SKM-1 (cell line): Measurements from ENCODE around the gene ZMIZ1.

Source experiments
- DNase-seq: peaks from one replicate; lab custom pipeline; 2025; ENCODE audit not compliant: unreplicated experiment; lab: John Stamatoyannopoulos, UW

The ZMIZ1 gene

DNA sequence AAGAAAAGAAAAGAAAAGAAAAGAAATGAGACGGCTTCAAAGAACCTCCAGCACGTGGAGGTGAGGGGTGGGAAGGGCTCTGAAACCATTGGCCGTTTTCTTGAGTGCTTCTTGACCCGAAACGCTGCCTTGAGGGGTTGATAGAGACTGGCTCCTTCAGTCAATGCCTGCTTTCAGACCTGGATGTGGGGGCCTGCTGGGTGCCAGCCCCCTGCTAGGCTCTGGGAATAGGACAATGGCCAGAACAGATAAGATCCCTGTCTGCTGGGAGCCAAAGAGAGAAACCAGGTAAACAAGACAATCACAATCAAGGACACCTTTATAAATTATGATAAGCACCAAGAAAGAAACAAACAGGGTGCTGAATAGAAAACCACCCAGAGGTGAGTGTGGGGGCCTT lies 27.7 kb downstream of the ZMIZ1 start:
- DNase-seq: no peak

DNA sequence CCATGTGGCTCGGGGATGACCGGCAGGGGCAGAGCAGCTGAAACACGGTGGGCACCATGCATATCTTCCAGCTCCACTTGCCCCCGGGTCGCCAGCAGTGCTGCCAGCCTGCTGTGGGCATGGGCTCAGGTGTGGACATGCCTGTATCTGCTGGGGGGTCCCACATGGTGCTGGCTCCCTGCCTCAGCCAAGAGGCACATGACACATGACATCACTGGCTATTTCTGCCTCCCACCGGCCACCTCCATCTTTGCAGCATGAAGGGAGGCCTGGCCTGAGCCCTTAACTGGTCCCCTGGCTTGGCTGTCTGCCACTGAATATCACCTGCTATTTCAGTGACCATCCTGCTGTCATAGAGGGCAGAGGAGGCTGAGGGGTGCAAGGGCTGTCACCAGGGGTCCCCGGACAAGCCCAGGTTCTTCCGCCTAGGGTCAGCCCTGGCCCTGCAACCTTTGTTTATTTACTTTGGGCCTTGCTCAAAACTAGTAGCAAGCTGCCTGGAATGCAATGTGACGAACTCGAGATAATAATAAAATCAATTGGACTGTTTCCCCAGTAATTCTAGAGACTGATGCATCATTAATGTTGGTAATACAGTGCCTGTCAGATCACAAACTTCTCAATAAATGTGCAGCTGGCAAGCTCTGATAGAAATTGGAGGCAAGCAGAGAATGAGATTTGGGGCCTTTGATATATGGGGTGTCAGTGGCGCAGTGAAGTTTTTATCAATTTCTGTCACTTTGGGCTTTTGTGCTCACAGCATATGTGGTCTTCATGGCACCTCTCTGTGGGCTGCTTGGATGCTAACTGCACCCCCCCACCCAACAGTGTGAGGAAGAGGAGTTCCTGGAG lies 28.5 kb downstream of the ZMIZ1 start:
- no peak for DNase-seq

DNA sequence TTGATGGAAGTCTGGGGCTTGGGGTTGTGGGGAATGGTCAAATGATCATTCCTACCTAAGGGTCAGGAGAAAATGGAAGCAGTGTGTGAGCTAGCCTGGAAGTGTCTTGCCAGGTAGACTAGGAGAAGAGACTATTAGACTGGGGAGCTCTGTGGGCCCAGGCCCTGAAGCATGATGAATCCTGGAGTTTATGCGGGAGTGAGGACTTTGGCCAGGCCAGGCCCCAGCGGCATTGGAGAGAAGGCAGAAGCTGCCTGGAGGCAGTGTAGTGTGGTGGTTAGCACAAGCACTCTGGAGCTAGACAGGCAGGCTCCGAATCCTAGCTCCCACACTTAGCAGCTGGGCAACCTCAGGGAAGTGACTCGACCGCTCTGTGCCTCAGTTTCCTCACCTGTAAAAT lies 29.3 kb downstream of the ZMIZ1 start:
- no peak for DNase-seq

DNA sequence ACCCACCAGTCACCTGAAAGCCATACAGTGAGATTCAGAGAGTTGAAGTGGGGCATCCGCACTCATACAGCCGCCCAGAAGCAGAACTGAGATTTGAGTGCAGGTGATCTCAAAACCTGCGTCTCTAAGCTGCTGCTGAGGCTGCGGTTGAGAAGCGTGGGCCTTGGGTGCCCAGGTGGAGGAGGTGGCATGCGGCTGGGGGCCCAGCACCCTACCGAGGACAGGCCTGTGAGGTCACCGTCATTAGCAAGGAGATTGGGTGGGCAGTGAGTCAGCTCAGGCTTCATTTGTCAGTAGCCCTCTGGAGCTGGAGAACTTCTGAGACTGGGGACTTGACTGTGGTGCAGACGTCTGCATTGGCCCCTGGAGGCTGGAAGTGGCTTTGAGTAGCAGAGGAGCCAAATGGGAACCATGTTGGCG lies 29.8 kb downstream of the ZMIZ1 start:
- no peak for DNase-seq

DNA sequence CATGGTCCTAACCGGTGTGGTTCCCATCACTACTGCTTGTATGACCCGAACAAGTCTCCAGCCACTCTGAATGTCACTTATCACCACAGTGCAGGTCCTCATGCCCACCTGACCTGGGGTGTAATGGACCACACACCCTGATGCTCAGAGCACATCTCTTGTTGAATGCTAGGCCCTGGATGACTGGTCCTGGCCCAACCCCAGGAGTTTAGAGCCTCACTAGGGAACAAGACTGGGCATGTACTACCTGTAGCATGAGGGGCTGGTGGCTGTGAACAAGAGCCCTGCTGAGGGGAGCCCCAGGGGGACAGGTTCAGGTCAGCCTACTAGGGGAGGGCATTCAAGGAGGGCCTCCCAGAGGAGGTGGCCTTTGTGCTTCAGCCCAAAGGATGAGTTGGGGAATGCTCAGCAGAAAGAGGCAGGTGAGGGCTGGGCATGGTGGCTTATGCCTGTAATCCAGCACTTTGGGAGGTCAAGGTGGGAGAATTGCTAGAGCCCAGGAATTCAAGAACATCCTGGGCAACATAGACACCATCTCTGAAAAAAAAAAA lies 31.2 kb downstream of the ZMIZ1 start:
- no peak for DNase-seq

DNA sequence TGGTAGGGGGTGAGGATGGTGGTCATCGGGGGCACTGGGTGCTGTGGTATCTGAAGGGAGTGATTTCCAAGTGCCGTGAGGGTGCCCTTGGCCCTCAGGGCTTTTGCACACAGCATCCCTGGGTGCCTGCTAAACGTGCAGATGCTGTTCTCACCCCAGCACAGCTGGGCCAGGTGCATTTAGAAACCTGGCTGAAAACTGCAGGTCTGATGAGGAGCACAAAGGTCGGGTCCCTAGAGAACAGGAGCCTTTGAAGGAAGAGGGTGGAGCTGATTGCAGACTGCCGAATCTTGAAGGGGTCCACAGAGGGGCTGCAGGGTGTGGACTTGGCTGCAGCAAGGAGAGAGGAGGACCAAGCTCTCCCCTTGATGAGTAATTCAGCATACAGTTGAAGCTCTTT lies 32.0 kb downstream of the ZMIZ1 start:
- DNase-seq: no peak

DNA sequence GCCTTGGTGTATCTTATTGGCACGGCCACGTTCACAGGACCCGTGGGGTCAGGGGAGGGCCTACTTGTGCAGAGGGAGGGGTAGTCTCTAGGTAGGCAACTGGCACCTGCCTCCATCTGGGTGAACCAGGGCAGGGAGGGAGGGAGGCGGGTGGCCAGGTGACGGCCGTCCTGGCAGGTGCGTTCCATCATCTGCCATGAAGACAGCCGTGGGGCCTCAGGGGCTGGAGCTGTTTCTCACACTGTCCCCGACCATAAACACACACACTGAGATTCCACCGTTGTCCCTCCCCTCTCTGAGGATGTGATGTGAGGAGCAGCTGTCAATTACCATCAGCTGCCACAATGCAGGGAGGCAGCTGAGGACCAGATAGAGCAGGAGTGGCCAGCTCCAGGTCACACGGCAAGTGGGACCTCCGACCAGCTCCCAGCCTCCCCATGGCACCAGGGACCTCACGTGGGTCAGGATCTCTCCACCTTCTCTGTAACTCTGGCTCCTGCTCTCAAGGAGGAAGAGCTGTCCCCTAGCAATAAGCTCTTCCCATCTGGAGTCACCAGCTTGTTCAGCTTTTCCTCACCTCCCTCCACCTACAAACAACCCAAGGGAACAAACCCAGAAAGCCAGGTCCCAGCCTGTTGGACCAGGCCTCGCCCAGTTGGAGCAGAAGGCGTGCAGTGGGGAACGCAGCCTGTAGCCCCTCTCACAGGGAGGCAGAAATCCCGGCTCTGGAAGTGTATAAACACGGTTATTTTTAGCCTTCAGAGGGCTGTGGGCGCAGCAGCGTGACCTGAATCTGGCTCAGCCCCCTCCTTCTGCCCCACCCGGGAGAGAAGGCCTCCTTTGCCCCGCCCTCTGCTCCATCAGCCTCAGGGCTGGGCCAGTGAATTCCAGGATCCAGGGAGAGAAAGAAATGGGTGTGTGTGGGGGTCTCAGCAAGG lies 33.1 kb downstream of the ZMIZ1 start:
- DNase-seq: no peak

DNA sequence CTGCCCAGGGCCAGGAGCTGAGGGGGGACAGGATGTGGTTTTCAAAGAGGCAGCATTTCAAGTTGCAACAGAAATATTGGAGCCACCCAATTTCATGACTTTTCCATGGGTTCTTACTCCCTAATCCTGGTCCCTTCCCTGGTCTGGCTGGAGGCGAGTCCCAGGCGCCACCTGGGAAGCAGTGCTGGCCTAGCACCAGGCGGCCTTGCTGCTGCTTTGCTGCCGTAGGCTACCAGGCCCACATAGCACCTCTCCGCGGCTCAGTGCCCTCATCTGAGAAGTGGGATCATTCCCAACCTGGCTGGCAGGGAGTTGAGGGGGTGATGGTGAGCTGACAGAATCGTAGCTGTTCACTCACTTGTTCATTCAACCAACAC lies 33.7 kb downstream of the ZMIZ1 start:
- DNase-seq: no peak

DNA sequence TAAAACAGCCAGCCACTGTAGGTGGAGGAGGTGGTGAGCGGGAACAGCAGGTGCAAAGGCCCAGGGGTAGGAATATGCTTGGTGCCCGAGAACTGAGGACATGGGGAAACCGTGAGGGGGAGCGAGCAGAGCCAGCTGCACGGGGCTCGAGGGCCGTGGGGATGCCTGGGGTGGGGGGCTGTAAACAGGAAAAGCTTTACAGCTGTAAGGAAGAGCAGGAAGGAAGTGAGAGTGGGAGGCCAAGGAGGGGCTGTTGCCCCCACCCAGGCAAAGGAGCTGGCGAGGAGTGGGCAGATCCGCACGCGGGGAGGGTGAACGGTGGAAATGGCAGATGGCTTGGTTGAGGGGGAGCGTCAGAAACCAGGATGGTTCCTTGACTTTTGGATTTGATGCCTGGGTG lies 34.4 kb downstream of the ZMIZ1 start:
- DNase-seq: no peak

DNA sequence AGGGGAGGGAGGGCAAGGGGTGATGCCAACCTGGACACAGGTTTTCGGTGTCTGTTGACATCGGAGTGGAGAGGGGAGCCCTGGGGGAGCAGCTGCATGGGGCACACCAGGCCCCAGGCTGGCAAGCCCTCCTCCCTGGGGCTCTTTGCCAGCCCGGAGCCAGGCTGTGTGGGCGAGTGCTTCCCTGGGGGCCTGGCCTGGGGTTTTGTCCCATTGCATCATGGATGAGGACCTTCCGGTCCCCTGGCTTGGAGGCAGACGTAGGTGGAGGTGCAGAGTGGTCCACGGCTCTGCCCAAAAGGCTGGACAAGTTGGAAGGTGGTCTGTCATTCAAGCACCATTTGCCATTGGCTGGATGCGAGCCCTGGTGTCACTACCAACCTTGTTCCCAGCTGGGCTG lies 34.8 kb downstream of the ZMIZ1 start:
- no peak for DNase-seq

DNA sequence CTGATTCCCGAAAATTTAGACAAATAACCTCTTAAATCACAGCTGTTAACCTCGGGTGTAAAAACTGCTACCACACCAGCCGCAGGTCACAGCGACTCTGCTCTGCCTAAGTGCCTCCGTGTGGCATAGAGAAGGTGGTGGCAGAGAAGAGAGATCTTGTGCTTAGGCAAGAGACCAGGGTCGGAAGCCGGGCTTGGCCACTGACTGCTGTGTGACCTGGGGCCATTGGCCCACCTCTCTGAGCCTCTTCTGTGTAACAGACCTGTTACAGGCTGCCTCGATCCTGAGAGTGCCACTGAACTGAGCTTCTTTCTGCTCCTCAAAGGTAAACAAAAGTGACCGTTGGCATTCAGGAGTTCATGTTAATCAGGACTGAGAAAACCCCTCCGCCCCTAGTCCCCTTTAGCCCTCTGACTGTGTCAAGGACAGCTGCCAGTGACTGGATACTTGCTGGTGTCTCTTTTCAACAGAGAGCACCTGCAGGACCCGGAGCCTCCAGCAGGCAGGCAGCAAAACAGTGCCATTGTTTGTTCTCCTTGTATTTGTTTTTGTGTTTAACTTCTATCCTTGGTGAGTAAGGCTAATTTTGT lies 36.5 kb downstream of the ZMIZ1 start:
- no peak for DNase-seq

DNA sequence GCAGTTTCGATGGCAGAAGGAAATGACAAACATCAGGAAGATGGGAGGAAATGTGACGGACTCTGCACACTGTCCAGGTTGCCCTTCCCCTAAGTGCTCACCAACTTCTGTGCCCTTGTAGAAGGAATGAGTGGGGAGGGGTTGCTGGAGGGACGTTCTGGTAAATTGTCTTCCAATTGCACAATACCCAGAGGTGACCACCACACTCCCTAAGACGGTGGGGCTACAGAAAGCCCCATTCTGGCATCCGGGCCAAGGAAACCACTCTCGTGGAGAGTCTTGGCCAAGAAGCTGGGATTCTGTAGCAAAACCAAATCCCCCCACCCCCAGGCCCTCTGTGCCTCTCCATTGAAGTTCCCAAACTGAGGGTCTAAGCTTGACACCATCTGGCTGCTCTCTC lies 37.1 kb downstream of the ZMIZ1 start:
- DNase-seq: no peak

DNA sequence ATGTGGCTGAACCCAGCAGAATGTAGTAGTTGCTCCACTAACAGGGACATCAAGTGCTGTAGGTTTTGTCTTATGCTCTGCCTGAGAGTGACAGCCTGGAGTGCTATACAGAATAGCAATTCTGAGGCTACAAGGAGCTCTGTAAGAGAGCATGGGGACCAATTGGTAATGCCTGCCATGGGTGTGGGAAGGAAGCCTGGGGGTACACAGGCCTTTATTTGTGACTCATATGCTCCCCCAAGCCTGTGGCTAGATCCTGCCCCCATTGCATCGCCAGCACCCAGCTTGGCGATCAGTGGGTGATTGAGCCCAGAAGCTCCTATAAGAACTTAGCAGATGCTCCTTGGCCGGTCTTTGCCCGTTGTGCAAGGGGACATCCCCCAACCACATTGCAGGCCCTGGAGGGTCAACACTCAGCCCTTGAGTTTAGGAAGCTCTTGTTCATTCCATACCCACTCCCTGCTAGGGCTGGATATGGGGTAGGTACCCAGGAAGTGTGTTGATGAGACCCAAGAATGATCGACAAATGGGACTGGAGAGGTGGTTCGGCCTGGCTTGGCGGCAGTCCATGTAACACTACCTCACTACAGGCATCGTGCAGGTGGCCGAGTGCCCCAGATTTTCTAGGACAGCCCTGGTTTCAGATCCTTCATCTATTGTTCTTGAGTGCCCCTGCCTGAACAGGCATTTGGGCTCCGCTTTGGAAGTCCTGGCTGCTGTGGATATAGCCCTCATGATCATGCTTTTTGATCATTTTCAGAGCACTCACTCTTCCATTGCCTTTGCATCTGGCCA lies 37.7 kb downstream of the ZMIZ1 start:
- no peak for DNase-seq

DNA sequence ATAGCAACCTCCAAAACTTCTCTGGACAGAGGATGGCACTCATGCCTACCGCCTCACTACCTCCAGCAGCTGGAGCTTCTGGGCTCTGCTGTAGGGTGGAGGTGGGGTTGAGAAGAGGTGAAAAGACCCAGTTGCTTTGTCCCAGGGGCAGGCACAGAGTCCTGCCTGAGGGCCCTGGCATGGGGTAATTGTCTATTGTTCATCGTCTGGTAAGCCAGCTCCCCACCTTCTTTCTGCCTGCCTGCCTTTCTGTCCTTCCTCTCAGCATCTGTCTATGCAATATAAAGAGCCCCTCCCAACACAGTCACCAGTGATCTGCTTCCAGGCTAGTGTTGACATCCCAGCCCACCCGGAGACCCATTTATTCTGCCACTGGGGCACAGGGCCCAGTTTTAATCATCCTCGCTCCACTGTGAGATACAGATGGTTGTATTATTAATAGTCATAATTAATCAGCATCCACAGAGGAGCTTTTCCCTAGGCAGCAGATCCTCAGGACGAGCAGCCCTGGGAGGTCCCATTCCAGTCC lies 39.0 kb downstream of the ZMIZ1 start:
- no peak for DNase-seq

DNA sequence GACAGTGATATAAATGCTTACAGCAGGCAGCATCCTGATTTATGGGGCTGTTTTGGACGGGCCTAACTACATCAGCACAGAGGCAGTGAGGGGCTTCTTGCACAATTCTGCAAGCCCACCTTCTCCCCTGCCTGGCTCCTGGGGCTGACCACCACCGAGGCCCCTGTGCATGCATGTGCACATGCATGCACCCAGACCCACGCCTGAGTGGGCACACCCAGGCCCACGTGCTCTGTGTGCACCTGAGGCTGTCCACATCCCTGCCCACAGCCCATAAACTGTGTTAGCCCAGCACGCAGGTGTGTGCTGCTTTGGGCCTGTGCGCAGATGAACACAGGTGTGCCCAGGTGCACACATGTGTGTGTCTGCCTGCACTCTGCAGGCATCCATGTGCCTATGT lies 40.0 kb downstream of the ZMIZ1 start:
- DNase-seq: no peak

DNA sequence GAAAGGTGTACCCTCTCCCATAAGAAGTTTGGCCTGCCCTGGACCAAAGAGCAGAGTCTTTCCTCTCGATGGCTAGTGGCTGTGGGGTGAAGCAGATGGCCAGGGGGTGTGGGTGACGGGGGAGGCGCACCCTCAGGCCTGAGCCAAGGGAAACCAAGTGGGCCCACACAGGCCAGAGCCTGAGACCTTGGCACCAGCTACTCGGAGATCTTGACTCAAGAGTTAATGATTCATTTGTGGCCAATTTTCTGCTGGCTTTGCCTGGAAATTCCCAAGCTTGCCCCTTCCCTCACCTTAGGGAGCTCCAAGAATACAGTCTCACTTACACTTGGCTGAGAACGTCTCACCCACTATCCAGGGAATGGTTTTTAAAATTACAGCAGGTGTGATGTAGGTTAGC lies 42.7 kb downstream of the ZMIZ1 start:
- DNase-seq: no peak

DNA sequence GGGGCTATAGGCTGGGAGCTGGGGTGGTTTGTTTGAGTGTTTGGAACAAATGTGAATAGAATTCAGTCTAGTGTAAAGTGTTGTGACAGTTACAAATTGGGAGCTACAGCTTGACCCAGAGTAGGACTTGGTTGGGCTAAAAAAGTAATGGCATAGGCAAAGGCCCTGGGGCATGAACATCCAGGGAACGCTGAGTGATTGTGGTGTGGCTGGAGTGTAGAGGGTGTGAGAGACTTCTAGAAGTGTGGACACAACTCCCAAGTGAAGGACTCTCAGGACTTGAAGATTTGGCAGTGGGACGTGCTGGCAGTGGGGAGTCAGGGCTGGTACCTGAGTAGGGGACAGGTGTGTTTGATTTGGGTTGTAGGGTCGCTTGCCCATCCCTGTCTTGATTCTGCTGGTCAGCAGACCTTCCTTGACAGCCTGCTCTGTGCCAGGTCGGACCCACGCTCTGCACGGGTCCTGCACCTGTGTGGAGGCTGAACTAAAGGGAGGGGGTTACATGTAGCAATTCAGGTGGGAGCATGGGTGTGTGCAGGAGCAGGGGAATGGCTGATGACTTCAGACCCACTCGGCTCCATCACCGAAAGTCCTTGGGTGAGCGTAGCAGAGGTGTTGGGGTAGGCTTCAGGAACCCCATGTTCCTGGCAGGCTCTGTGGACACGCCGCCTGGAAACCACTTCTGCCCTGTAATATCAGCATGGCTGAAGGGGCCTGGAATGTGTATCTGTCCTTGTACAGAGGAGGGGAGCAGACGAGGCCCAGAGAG lies 43.3 kb downstream of the ZMIZ1 start:
- no peak for DNase-seq

DNA sequence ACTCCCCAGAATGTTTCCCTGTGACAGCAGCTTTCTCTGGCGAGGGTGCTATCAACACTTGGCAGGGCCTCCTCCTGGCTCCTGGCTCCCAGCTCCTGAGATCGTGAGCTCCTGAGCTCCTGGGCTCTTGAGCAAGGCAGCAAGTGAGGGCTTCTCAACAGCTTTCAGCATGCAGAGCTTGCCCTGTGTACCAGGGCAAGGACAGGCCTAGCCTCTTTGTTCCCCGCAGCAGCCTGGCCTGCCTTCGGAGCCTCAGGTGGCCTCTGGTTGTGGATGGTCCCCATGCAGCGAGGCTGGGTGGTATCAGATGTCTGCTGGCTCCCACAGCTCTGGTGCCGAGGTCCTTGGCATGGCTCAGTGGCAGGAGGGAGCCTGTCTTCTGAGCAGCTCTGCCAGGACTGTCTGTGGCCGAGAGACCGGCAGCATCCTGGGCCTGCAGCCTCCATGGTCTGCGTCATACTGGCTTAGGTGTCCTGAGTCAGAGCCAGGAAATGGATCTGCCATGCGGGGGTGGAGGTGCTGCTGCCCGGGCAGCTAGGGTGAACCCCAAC lies 44.2 kb downstream of the ZMIZ1 start:
- DNase-seq: no peak

DNA sequence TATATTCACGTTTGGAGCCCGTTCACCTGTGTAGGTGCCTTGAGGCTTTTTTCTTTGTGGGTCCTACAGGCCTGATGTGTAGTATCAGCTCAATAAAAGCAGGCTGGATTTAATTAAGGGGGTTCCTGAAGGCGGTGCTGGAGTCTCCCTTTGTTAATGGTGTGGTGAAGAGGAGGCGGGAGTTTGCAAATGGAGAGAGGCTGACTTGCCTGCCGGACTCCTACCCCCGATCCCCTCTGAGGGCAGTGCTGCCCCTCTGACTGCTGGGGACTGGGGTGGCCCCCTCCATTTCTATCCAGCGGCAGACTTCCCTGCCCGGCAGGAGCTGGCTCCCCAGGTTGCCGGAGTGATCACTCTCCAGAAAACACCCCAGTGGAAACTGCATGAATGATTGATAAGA lies 45.1 kb downstream of the ZMIZ1 start:
- DNase-seq: no peak
